Transverse colon (tissue), 4 donors: Measurements from ENCODE around the gene PRAF2. TPM values are rescaled to one million over a fixed set of nuclear protein-coding genes. Genes with fewer than 3 reads are reported as not detected.

Experiments
- DNase-seq: peaks from one replicate; pipeline ENCODE4 v3.0.0-alpha.2; 2019
- H3K27ac ChIP-seq, 4 donors: fragments of 200-600 bp; sonication (generic); 2 replicates each; pipeline ENCODE4 v1.5.1; 2016 to 2018; ENCODE audit warnings: inconsistent platforms in 4 of 4
- H3K27me3 ChIP-seq: fragments of 200-600 bp; sonication (generic); 2 replicates; pipeline ENCODE4 v1.5.1; 2017; ENCODE audit warnings: inconsistent platforms
- H3K36me3 ChIP-seq, 4 donors: fragments of 200-600 bp; sonication (generic); 2 replicates each; pipeline ENCODE4 v1.5.1; 2017 to 2019; ENCODE audit warnings: inconsistent platforms in 4 of 4
- H3K4me1 ChIP-seq, 4 donors: fragments of 200-600 bp; sonication (generic); 2 replicates each; pipeline ENCODE4 v1.5.1; 2017 to 2020; ENCODE audit warnings: inconsistent platforms in 4 of 4
- H3K4me3 ChIP-seq, 4 donors: fragments of 200-600 bp; sonication (generic); 1 replicate in 1 of 4; 2 replicates in 3 of 4; pipeline versions ENCODE4 v1.5.1 to v1.6.1; 2017 to 2019; ENCODE audit warnings: inconsistent platforms in 4 of 4
- H3K9me3 ChIP-seq, 2 donors: fragments of 200-600 bp; sonication (generic); 2 replicates each; pipeline ENCODE4 v1.5.1; 2017 to 2019; ENCODE audit warnings: inconsistent platforms in 2 of 2
- CTCF ChIP-seq, 5 experiments: fragments of 200-600 bp in 3 of 5; fragments of 450-650 bp in 2 of 5; sonication (generic) in 3 of 5; IDR thresholded peaks; 1 replicate in 2 of 5; 2 replicates in 3 of 5; pipeline ENCODE4 v1.5.1; 2016 to 2017; ENCODE audit warnings: antibody characterized with exemption in 5 of 5, inconsistent platforms in 3 of 5, mild to moderate bottlenecking in 2 of 5, moderate library complexity in 1 of 5
- EP300 ChIP-seq: sonication (generic); formaldehyde crosslinking; IDR thresholded peaks from one replicate; pipeline ENCODE4 v1.6.1; 2017; ENCODE audit warnings: antibody characterized with exemption, low read depth
- POLR2A ChIP-seq: fragments of 450-650 bp; IDR thresholded peaks from one replicate; pipeline ENCODE4 v1.6.1; 2016; ENCODE audit warnings: antibody characterized with exemption, mild to moderate bottlenecking, moderate library complexity
- POLR2AphosphoS5 ChIP-seq, 3 donors: sonication (generic); formaldehyde crosslinking; IDR thresholded peaks; one replicate each; pipeline ENCODE4 v1.6.1; 2016; ENCODE audit warnings: antibody characterized with exemption in 3 of 3
- WGBS, 2 donors: methylation state at CpG; one replicate each; pipeline ENCODE4 v1.1.5; 2018; ENCODE audit warnings: low coverage in 1 of 2; 5-methylcytosine and 5-hydroxymethylcytosine counted together
- in situ Hi-C, 4 donors: fragments of 200-750 bp; cut with MboI; loops; one replicate each; pipeline versions ENCODE4 v1.15.0 to v1.15.1; 2017; ENCODE audit warnings: low sequenced_read_pairs in 3 of 4, low pct_ligation_motif_present in 1 of 4, low pct_unique_long_range_greater_than_20kb in 1 of 4
- intact Hi-C: fragments of 100-400 bp; cut with DNase I; formaldehyde crosslinking; loops from one replicate; pipeline ENCODE4 v1.15.1; 2023; ENCODE audit warnings: low total_unique reads
- total RNA-seq, 4 donors: library from RNA; depleted of rRNA; stranded (reverse); fragments of >200 nt; gene quantifications; one replicate each; pipeline ENCODE4 v1.1.0, GENCODE V29; 2016

Gene PRAF2
- total RNA-seq, 4 donors from 2014 or later: 3.4 to 16.8 (median 9.2) TPM

GRCh38 chrX:49058794-49059193 lies 15.0 kb downstream of the PRAF2 start, which contains the start of gene CCDC120:
CCDC120 (plus strand) TSS chrX:49058999; CDS start chrX:49062042, 3,043 bp downstream.
- 41% methylated on average over 5 of the region's 5 CpGs; no CpG with 5 or more reads in 1 of the 2 donors for WGBS, 2 donors
- Histone ChIP-seq H3K9me3 (no peaks in the 10 kb centered on the region), H3K4me1 (no peaks in the 10 kb centered on the region), H3K27me3 (no peaks in the 10 kb centered on the region), H3K27ac (peak within 1 kb of the TSS; percentile 59 to 81 (median 71)), H3K36me3 (no peaks in the 10 kb centered on the region), H3K4me3 (peak within 1 kb of the TSS in 3 of 4 donors; percentile 20 to 53 (median 41))
- in situ Hi-C loops (no loop called here), intact Hi-C loops (no loop called here)
- peak; percentile 58 for DNase-seq
- peak in 2 of 3 donors; percentile 47 to 76 for TF ChIP-seq POLR2AphosphoS5 (IDR thresholded peaks at IDR 0.05)
- no peak for TF ChIP-seq CTCF (IDR thresholded peaks at IDR 0.05)
- TF ChIP-seq POLR2A: peak; percentile 67
- no peak for TF ChIP-seq EP300

GRCh38 chrX:49054073-49054762 lies 19.6 kb downstream of the PRAF2 start:
- Histone ChIP-seq H3K27me3 (no peaks in the 10 kb centered on the region), H3K36me3 (no peaks in the 10 kb centered on the region), H3K27ac (peak overlapping the region; percentile 70 to 88 (median 88)), H3K9me3 (no peaks in the 10 kb centered on the region), H3K4me1 (no peaks in the 10 kb centered on the region), H3K4me3 (peak overlapping the region; percentile 51 to 72 (median 69))
- in situ Hi-C loops: no loop called here
- intact Hi-C loops: no loop called here
- 81 to 90% methylated on average over 3 to 5 of the region's 5 CpGs for WGBS, 2 donors
- TF ChIP-seq POLR2A (no peak), EP300 (no peak), CTCF (IDR thresholded peaks at IDR 0.05) (no peak)
- DNase-seq: no peak

- WGBS, 2 donors: 57% methylated on average over 55 of the region's 79 CpGs; no CpG with 5 or more reads in 1 of the 2 donors
- Histone ChIP-seq H3K27ac (peak overlapping the region; percentile 70 to 88 (median 88)), H3K36me3 (no peaks in the 10 kb centered on the region), H3K4me1 (no peaks in the 10 kb centered on the region), H3K27me3 (no peaks in the 10 kb centered on the region), H3K9me3 (no peaks in the 10 kb centered on the region), H3K4me3 (peak overlapping the region; percentile 51 to 72 (median 69))
- intact Hi-C loops (no loop called here), in situ Hi-C loops (no loop called here)
- DNase-seq: peak; percentile 69
- TF ChIP-seq CTCF (IDR thresholded peaks at IDR 0.05) (no peak), POLR2A (peak; percentile 30), POLR2AphosphoS5 (IDR thresholded peaks at IDR 0.05) (no peak), EP300 (no peak)
Observed at GRCh38 chrX:49053223-49054072, 20.4 kb downstream of the PRAF2 start.

GRCh38 chrX:49043987-49044281 lies 29.9 kb downstream of the PRAF2 start:
- H3K9me3 ChIP-seq: no peaks in the 10 kb centered on the region
- intact Hi-C loops: no loop called here
- peaks cover 0 to 27% (median 6%) of the 10 kb centered on the region in 4 donors for H3K4me1 ChIP-seq
- H3K4me3 ChIP-seq: peak overlapping the region in 2 of 4 donors; percentile 1 to 26
- DNase-seq: no peak
- WGBS, 2 donors: 65% methylated on average over 13 of the region's 13 CpGs; no CpG with 5 or more reads in 1 of the 2 donors
- TF ChIP-seq POLR2AphosphoS5 (IDR thresholded peaks at IDR 0.05) (peak in 2 of 3 donors; percentile 5 to 32), POLR2A (peak; percentile 28), CTCF (IDR thresholded peaks at IDR 0.05) (no peak)
- peak overlapping the region; percentile 72 to 86 (median 82) for H3K27ac ChIP-seq
- in situ Hi-C loops: no loop called here
- peaks cover 0 to 3% (median 0%) of the 10 kb centered on the region in 4 donors for H3K36me3 ChIP-seq
- H3K27me3 ChIP-seq: no peaks in the 10 kb centered on the region
